Measurements from ENCODE around the gene SPOCK2. TPM values are rescaled to one million over a fixed set of nuclear protein-coding genes. Genes with fewer than 3 reads are reported as not detected.

The SPOCK2 gene
- total RNA-seq, 1 experiment from 2014 or later = 1.8 TPM

DNA sequence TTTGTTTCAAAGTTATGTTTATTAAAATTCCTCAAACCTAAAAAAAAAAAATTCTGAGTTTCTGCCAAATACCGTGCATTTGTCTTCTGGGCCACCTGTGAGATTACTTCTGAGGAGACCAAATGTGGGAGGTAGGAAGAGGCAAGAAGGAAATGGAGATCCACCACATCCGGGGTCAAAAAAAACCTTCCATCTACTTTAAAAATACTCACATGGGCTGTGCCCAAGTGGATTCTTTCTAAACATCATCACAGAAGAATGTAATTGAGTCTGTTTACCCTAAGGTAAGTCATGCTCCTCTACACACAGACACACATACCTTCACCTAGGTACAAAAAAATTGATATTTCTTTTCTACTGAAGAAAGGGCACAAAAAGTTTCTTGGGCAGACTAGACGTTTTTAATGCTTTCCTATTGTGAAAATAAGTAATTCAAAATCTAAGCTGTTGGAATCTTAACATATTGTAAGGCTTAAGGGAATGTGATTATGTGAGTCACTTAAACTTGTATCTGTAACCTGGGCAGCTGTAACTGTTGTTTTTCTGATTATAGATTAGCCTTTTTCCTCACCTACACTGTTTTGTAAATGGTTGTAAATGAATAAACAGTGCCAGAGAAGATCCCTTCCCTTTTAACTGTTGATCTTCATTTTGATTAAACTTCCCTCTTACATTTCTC is 19.1 kb upstream of the SPOCK2 start:
- no peaks in the 10 kb centered on the region for H3K27me3 Mint-ChIP-seq (ENCODE audit: low read depth)
- Histone ChIP-seq H4K20me1 (ENCODE audit: control insufficient read depth, insufficient read depth, insufficient read length) (no peaks in the 10 kb centered on the region), H3K4me2 (ENCODE audit: insufficient read depth, insufficient read length, low read length) (no peak overlapping the region), H2BK15ac (ENCODE audit: low read depth, low read length) (no peak overlapping the region), H3K4ac (ENCODE audit: low read depth, low read length) (no peak overlapping the region), H3K27ac (ENCODE audit: insufficient read length, low read depth, low read length) (no peak overlapping the region), H2BK12ac (ENCODE audit: insufficient read length, low read depth, low read length) (no peak overlapping the region), H2BK5ac (ENCODE audit: insufficient read length, low read length) (no peak overlapping the region), H2AFZ (ENCODE audit: low read length) (no peak overlapping the region), H3K9ac (ENCODE audit: extremely low read depth, insufficient read length, low read length) (no peak overlapping the region), H3K9me3 (ENCODE audit: control insufficient read depth, low read depth, low read length) (no peaks in the 10 kb centered on the region), H4K91ac (ENCODE audit: insufficient read length, low read depth, low read length) (no peak overlapping the region), H3K14ac (ENCODE audit: insufficient read depth, low read length) (no peak overlapping the region), H2BK20ac (ENCODE audit: low read depth, low read length, poor library complexity, severe bottlenecking) (no peak overlapping the region), H3K56ac (ENCODE audit: insufficient read length, low read depth, low read length) (no peak overlapping the region), H3T11ph (ENCODE audit: low read length) (no peak overlapping the region), H3K79me1 (ENCODE audit: insufficient read depth, low read depth, low read length, poor library complexity, severe bottlenecking) (no peaks in the 10 kb centered on the region), H4K8ac (replicated peaks; ENCODE audit: insufficient read length, low read depth, low read length) (no peak overlapping the region), H3K23ac (ENCODE audit: insufficient read length, low read depth, low read length) (no peak overlapping the region), H3K79me2 (ENCODE audit: insufficient read depth, low read length) (no peaks in the 10 kb centered on the region), H2AK5ac (ENCODE audit: insufficient read length, low read length) (no peak overlapping the region), H2BK120ac (ENCODE audit: low read depth, low read length, poor library complexity, severe bottlenecking) (no peak overlapping the region), H3K18ac (ENCODE audit: insufficient read length, low read depth, low read length) (no peak overlapping the region), H3K27me3 (ENCODE audit: insufficient read depth, low read length) (no peaks in the 10 kb centered on the region), H3K4me1 (ENCODE audit: insufficient read depth, low read length) (no peaks in the 10 kb centered on the region), H3K23me2 (ENCODE audit: insufficient read length, low read depth, low read length, poor library complexity, severe bottlenecking) (no peaks in the 10 kb centered on the region), H4K5ac (ENCODE audit: insufficient read length, low read depth, low read length) (no peak overlapping the region)
- no peaks in the 10 kb centered on the region for H3K9me3 Mint-ChIP-seq
- TF ChIP-seq, protein P1, sequence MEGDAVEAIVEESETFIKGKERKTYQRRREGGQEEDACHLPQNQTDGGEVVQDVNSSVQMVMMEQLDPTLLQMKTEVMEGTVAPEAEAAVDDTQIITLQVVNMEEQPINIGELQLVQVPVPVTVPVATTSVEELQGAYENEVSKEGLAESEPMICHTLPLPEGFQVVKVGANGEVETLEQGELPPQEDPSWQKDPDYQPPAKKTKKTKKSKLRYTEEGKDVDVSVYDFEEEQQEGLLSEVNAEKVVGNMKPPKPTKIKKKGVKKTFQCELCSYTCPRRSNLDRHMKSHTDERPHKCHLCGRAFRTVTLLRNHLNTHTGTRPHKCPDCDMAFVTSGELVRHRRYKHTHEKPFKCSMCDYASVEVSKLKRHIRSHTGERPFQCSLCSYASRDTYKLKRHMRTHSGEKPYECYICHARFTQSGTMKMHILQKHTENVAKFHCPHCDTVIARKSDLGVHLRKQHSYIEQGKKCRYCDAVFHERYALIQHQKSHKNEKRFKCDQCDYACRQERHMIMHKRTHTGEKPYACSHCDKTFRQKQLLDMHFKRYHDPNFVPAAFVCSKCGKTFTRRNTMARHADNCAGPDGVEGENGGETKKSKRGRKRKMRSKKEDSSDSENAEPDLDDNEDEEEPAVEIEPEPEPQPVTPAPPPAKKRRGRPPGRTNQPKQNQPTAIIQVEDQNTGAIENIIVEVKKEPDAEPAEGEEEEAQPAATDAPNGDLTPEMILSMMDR (conservative IDR thresholded peaks at IDR 0.05) = no peak
- no peak for DNase-seq
- peaks cover 0 to 4% of the 10 kb centered on the region in 2 experiments; a peak in 1 of 4 replicates for H3K4me1 Mint-ChIP-seq
- H3K27ac Mint-ChIP-seq = no peak overlapping the region; a peak in 2 of 7 replicates
- H3K36me3 Mint-ChIP-seq (ENCODE audit: insufficient read depth in 1 of 3, low read depth in 3 of 3) = peaks cover 0 to 4% (median under 1%) of the 10 kb centered on the region in 3 experiments; a peak in 3 of 7 replicates
- no CpG with 5 or more reads among the region's 3 CpGs for WGBS (ENCODE audit: extremely low coverage, insufficient read length, low lambda C conversion rate)
- H3K4me3 Mint-ChIP-seq = no peak overlapping the region
